Caco-2 (cell line): ENCODE data around the gene MEX3B. TPM values are rescaled to one million over a fixed set of nuclear protein-coding genes. Genes with fewer than 3 reads are reported as not detected.

Experiments
- BruUV-seq: library from RNA; stranded (reverse); fragments of 400-500 nt; replicated peaks from 2 replicates; lab custom pipeline; 2021; lab: Mats Ljungman, UMichigan
- CTCF ChIA-PET: fragments of 300-600 bp; sonication (Branson Sonifier 250); formaldehyde crosslinking; loops from one replicate; lab custom pipeline; 2022; ENCODE audit warnings: antibody characterized with exemption; lab: Charles Lee
- POLR2A ChIA-PET: fragments of 300-600 bp; sonication (Branson Sonifier 250); formaldehyde crosslinking; loops from one replicate; lab custom pipeline; 2022; ENCODE audit warnings: antibody characterized with exemption; lab: Charles Lee
- DNase-seq, 2 experiments: peaks; one replicate each; pipeline versions ENCODE4 v3.0.0 to v3.0.0-alpha.2; 2020 to 2022
- H3K27me3 ChIP-seq: replicated peaks from 2 replicates; pipeline ENCODE4 v1.6.0; 2011; ENCODE audit warnings: low read length; ENCODE audit not compliant: control insufficient read depth, insufficient read depth
- H3K36me3 ChIP-seq: 2 replicates; pipeline ENCODE4 v1.5.1; 2011; ENCODE audit warnings: low read length; ENCODE audit not compliant: control insufficient read depth, insufficient read depth
- H3K4me1 ChIP-seq: fragments of 250-450 bp; sonication (Bioruptor Pico); 2 replicates; pipeline ENCODE4 v1.5.1; 2020; ENCODE audit warnings: mild to moderate bottlenecking
- H3K4me3 ChIP-seq: 2 replicates; pipeline ENCODE4 v1.5.1; 2011; ENCODE audit warnings: low read depth, mild to moderate bottlenecking, control low read depth, low read length
- H3K9me3 ChIP-seq: fragments of 250-450 bp; sonication (Bioruptor Pico); 2 replicates; pipeline ENCODE4 v1.5.1; 2020; ENCODE audit warnings: mild to moderate bottlenecking, moderate library complexity
- H3K27ac Mint-ChIP-seq: one replicate; pipeline ENCODE4 v1.8.0; 2022; ENCODE audit warnings: mixed read lengths; ENCODE audit not compliant: unreplicated experiment
- H3K27me3 Mint-ChIP-seq: one replicate; pipeline ENCODE4 v1.8.0; 2022; ENCODE audit warnings: mixed read lengths; ENCODE audit not compliant: insufficient read depth, unreplicated experiment
- H3K36me3 Mint-ChIP-seq: one replicate; pipeline ENCODE4 v1.8.0; 2022; ENCODE audit warnings: mild to moderate bottlenecking, mixed read lengths; ENCODE audit not compliant: insufficient read depth, unreplicated experiment
- H3K4me1 Mint-ChIP-seq: one replicate; pipeline ENCODE4 v1.8.0; 2022; ENCODE audit warnings: low read depth, mixed read lengths; ENCODE audit not compliant: unreplicated experiment
- H3K4me3 Mint-ChIP-seq: one replicate; pipeline ENCODE4 v1.8.0; 2022; ENCODE audit warnings: mild to moderate bottlenecking, moderate library complexity, mixed read lengths; ENCODE audit not compliant: unreplicated experiment
- H3K9me3 Mint-ChIP-seq: one replicate; pipeline ENCODE4 v1.8.0; 2022; ENCODE audit warnings: mixed read lengths; ENCODE audit not compliant: unreplicated experiment
- intact Hi-C: fragments of 100-400 bp; cut with micrococcal nuclease; formaldehyde crosslinking; loops from one replicate; pipeline ENCODE4 v1.10.0; 2022; ENCODE audit not compliant: unreplicated experiment
- total RNA-seq: library from RNA; stranded (reverse); gene quantifications from 2 replicates; pipeline ENCODE4 v1.2.3, GENCODE V29; 2022
- TF ChIP-seq, protein P1 (sequence below), 2 experiments: fragments of 200-600 bp in 1 of 2; IDR thresholded peaks; 1 replicate in 1 of 2; 2 replicates in 1 of 2; pipeline versions ENCODE4 v1.5.1 to v1.8.0; 2011 to 2022; ENCODE audit warnings: antibody characterized with exemption in 1 of 2, control low read depth in 1 of 2, inconsistent platforms in 1 of 2, low read depth in 1 of 2, low read length in 1 of 2, mild to moderate bottlenecking in 1 of 2, moderate library complexity in 1 of 2; ENCODE audit not compliant: insufficient read depth in 1 of 2, severe bottlenecking in 1 of 2, unreplicated experiment in 1 of 2

MEX3B gene
- total RNA-seq, 1 experiment from 2014 or later, result 0.34 TPM

DNA sequence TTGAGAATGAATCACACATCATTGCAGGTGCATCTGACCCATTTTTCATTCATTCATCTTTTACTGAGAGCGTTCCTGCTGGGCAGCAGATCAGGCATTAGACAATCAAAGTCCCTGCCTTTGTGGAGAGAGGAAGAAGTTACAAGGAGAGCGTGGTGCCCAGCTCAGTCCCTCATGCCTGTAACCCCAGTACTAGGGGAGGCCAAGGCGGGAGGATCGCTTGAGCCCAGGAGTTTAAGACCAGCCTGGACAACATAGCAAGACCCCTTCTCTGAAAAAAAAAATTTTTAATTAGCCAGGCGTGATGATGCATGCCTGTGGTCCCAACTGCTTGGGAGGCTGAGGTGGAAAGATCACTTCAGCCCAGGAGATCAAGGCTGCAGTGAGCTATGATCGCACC, 35.0 kb upstream of the MEX3B start:
- POLR2A ChIA-PET, result no interaction called here
- TF ChIP-seq, protein P1, sequence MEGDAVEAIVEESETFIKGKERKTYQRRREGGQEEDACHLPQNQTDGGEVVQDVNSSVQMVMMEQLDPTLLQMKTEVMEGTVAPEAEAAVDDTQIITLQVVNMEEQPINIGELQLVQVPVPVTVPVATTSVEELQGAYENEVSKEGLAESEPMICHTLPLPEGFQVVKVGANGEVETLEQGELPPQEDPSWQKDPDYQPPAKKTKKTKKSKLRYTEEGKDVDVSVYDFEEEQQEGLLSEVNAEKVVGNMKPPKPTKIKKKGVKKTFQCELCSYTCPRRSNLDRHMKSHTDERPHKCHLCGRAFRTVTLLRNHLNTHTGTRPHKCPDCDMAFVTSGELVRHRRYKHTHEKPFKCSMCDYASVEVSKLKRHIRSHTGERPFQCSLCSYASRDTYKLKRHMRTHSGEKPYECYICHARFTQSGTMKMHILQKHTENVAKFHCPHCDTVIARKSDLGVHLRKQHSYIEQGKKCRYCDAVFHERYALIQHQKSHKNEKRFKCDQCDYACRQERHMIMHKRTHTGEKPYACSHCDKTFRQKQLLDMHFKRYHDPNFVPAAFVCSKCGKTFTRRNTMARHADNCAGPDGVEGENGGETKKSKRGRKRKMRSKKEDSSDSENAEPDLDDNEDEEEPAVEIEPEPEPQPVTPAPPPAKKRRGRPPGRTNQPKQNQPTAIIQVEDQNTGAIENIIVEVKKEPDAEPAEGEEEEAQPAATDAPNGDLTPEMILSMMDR (IDR thresholded peaks at IDR 0.05; ENCODE audit: insufficient read depth in 1 of 2, low read depth in 1 of 2, low read length in 1 of 2, severe bottlenecking in 1 of 2, unreplicated experiment in 1 of 2), result no peak
- Histone ChIP-seq H3K27me3 (no peaks in the 10 kb centered on the region), H3K36me3 (no peaks in the 10 kb centered on the region), H3K4me3 (no peak overlapping the region), H3K4me1 (no peaks in the 10 kb centered on the region), H3K9me3 (no peaks in the 10 kb centered on the region)
- Mint-ChIP-seq H3K4me3 (no peak overlapping the region), H3K9me3 (no peaks in the 10 kb centered on the region), H3K4me1 (no peaks in the 10 kb centered on the region), H3K36me3 (no peaks in the 10 kb centered on the region), H3K27me3 (peaks cover 35% of the 10 kb centered on the region), H3K27ac (no peak overlapping the region)
- intact Hi-C loops, result no loop called here
- CTCF ChIA-PET, result no interaction called here
- no peak for DNase-seq
- no TSS peak for BruUV-seq

DNA sequence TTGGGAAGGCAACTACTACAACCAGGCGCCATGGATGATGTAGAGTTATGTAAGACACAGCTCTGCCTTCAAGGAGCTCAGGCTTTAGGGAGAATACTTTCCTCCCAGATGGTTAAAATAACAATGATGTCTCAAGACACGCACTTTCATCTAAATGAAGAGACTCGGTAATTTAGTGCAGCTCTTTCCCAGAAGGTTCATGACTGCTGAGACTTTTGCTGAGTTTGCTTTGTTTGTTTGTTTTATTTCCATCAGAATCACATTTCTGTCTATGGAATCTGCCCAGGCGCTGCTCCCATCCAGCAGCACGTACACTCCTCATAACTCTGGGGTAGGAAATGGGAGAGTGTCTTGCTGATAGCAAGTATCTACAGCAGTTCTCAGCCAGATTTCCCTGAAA, 33.9 kb upstream of the MEX3B start:
- no peak for DNase-seq
- no peak overlapping the region for H3K4me3 ChIP-seq
- ChIA-PET CTCF (no interaction called here), POLR2A (no interaction called here)
- no peaks in the 10 kb centered on the region for H3K36me3 ChIP-seq
- Mint-ChIP-seq H3K27me3 (peaks cover 26% of the 10 kb centered on the region), H3K36me3 (no peaks in the 10 kb centered on the region), H3K4me1 (no peaks in the 10 kb centered on the region), H3K9me3 (no peaks in the 10 kb centered on the region), H3K4me3 (no peak overlapping the region), H3K27ac (no peak overlapping the region)
- intact Hi-C loops, result no loop called here
- H3K9me3 ChIP-seq, result no peaks in the 10 kb centered on the region
- H3K4me1 ChIP-seq, result no peaks in the 10 kb centered on the region
- no peaks in the 10 kb centered on the region for H3K27me3 ChIP-seq
- no TSS peak for BruUV-seq
- TF ChIP-seq, protein P1 (IDR thresholded peaks at IDR 0.05; ENCODE audit: insufficient read depth in 1 of 2, low read depth in 1 of 2, low read length in 1 of 2, severe bottlenecking in 1 of 2, unreplicated experiment in 1 of 2), result no peak

DNA sequence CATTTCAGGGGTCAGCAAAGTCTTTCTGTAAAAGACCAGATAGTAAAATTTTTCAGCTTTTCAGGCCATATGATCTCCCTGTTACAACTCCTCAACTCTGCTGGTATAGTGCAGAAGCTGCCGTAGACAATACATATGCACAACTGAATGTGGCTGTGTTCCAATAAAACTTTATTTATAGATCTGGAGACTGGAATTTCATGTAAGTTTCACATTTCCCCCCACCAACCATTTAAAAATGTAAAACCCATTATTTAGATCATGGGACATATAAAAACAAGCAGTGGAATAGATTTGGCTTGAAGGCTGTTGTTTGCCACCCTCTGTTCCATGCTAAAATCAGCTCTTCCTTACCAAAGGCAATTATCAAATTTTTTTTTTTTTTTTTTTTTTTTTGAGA, 28.8 kb upstream of the MEX3B start:
- intact Hi-C loops, result no loop called here
- H3K4me1 Mint-ChIP-seq, result no peaks in the 10 kb centered on the region
- TF ChIP-seq, protein P1 (IDR thresholded peaks at IDR 0.05; ENCODE audit: insufficient read depth in 1 of 2, low read depth in 1 of 2, low read length in 1 of 2, severe bottlenecking in 1 of 2, unreplicated experiment in 1 of 2), result no peak
- DNase-seq, result no peak
- H3K27ac Mint-ChIP-seq, result no peak overlapping the region
- peaks cover 12% of the 10 kb centered on the region for H3K27me3 Mint-ChIP-seq
- H3K9me3 Mint-ChIP-seq, result no peaks in the 10 kb centered on the region
- H3K4me1 ChIP-seq, result no peaks in the 10 kb centered on the region
- H3K4me3 ChIP-seq, result no peak overlapping the region
- no peak overlapping the region for H3K4me3 Mint-ChIP-seq
- no TSS peak for BruUV-seq
- no peaks in the 10 kb centered on the region for H3K27me3 ChIP-seq
- H3K36me3 ChIP-seq, result no peaks in the 10 kb centered on the region
- ChIA-PET CTCF (no interaction called here), POLR2A (no interaction called here)
- H3K36me3 Mint-ChIP-seq, result no peaks in the 10 kb centered on the region
- no peaks in the 10 kb centered on the region; the same call in 1 of the 2 replicates for H3K9me3 ChIP-seq
